ENCODE results near the gene FABP3.

GRCh38 chr1:31370021-31370420, 2.9 kb downstream of the FABP3 start:
- TF ChIP-seq RBM39 (IDR thresholded peaks at IDR 0.05; ENCODE audit: low read depth, low read length, poor library complexity, severe bottlenecking) (no peak), MTA1 (CRISPR knock-in tag; IDR thresholded peaks at IDR 0.05; ENCODE audit: borderline replicate concordance) (no peak), ELF1 (CRISPR knock-in tag; IDR thresholded peaks at IDR 0.05) (no peak), ZNF605 (CRISPR knock-in tag; IDR thresholded peaks at IDR 0.05) (no peak), UBTF (CRISPR knock-in tag; IDR thresholded peaks at IDR 0.05) (no peak), NFE2 (CRISPR knock-in tag; IDR thresholded peaks at IDR 0.05) (no peak), HOXA7 (CRISPR knock-in tag; IDR thresholded peaks at IDR 0.05) (no peak), CTCF (CRISPR knock-in tag; IDR thresholded peaks at IDR 0.05) (no peak), POLR2A (IDR thresholded peaks at IDR 0.05; ENCODE audit: insufficient read depth in 1 of 2, low read depth in 2 of 2, low read length in 2 of 2) (no peak), BORCS8-MEF2B (CRISPR knock-in tag; IDR thresholded peaks at IDR 0.05) (no peak), TOE1 (CRISPR knock-in tag; IDR thresholded peaks at IDR 0.05) (no peak)
- TF ChIP-seq, protein P1, sequence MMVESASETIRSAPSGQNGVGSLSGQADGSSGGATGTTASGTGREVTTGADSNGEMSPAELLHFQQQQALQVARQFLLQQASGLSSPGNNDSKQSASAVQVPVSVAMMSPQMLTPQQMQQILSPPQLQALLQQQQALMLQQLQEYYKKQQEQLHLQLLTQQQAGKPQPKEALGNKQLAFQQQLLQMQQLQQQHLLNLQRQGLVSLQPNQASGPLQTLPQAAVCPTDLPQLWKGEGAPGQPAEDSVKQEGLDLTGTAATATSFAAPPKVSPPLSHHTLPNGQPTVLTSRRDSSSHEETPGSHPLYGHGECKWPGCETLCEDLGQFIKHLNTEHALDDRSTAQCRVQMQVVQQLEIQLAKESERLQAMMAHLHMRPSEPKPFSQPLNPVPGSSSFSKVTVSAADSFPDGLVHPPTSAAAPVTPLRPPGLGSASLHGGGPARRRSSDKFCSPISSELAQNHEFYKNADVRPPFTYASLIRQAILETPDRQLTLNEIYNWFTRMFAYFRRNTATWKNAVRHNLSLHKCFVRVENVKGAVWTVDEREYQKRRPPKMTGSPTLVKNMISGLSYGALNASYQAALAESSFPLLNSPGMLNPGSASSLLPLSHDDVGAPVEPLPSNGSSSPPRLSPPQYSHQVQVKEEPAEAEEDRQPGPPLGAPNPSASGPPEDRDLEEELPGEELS (CRISPR knock-in tag; IDR thresholded peaks at IDR 0.05) = no peak
- TF ChIP-seq, protein P2, sequence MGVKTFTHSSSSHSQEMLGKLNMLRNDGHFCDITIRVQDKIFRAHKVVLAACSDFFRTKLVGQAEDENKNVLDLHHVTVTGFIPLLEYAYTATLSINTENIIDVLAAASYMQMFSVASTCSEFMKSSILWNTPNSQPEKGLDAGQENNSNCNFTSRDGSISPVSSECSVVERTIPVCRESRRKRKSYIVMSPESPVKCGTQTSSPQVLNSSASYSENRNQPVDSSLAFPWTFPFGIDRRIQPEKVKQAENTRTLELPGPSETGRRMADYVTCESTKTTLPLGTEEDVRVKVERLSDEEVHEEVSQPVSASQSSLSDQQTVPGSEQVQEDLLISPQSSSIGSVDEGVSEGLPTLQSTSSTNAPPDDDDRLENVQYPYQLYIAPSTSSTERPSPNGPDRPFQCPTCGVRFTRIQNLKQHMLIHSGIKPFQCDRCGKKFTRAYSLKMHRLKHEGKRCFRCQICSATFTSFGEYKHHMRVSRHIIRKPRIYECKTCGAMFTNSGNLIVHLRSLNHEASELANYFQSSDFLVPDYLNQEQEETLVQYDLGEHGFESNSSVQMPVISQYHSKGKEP (CRISPR knock-in tag; IDR thresholded peaks at IDR 0.05) = no peak
